Chondrocyte (in vitro differentiated cells): ENCODE measurements around the gene VGF. TPM values are rescaled to one million over a fixed set of nuclear protein-coding genes. Genes with fewer than 3 reads are reported as not detected.
"Not testable (repeated sequence)": the region's sequence is repeated elsewhere in the genome, so short reads cannot be mapped to it uniquely, and the experiment has no call there.

Source experiments
- DNase-seq: peaks from one replicate; pipeline ENCODE4 v3.0.0; 2021; ENCODE audit warnings: mixed read lengths, low spot score
- H3K27ac Mint-ChIP-seq: one replicate; pipeline ENCODE4 v1.8.0; 2021; ENCODE audit warnings: mild to moderate bottlenecking, moderate library complexity, mixed read lengths; ENCODE audit not compliant: unreplicated experiment
- H3K27me3 Mint-ChIP-seq: 2 replicates; pipeline ENCODE4 v1.8.0; 2021; ENCODE audit warnings: low read depth, mixed read lengths
- H3K36me3 Mint-ChIP-seq: 2 replicates; pipeline ENCODE4 v1.8.0; 2021; ENCODE audit warnings: low read depth, mixed read lengths
- H3K4me1 Mint-ChIP-seq: 2 replicates; pipeline ENCODE4 v1.8.0; 2021; ENCODE audit warnings: low read depth, mild to moderate bottlenecking, mixed read lengths
- H3K4me3 Mint-ChIP-seq: one replicate; pipeline ENCODE4 v1.8.0; 2021; ENCODE audit warnings: mild to moderate bottlenecking, moderate library complexity, mixed read lengths; ENCODE audit not compliant: unreplicated experiment
- H3K9me3 Mint-ChIP-seq: 2 replicates; pipeline ENCODE4 v1.8.0; 2021; ENCODE audit warnings: low read depth, mixed read lengths
- total RNA-seq: library from RNA; stranded (reverse); gene quantifications from 3 replicates; pipeline ENCODE4 v1.2.1, GENCODE V29; 2021
- TF ChIP-seq, protein P1 (sequence below): fragments of 200-600 bp; sonication (generic); IDR thresholded peaks from 2 replicates; pipeline ENCODE4 v1.5.0; 2021; ENCODE audit warnings: antibody characterized with exemption, mild to moderate bottlenecking, moderate library complexity

Gene VGF
- total RNA-seq, 1 donor from 2014 or later = 0.22 TPM

GRCh38 chr7:101138213-101138870, 27.0 kb downstream of the VGF start:
- Mint-ChIP-seq H3K27me3 (no peaks in the 10 kb centered on the region), H3K9me3 (no peaks in the 10 kb centered on the region), H3K4me3 (peak overlapping the region; percentile 43), H3K4me1 (peaks cover 63% of the 10 kb centered on the region), H3K36me3 (peaks cover 40% of the 10 kb centered on the region), H3K27ac (peak overlapping the region; percentile 99)
- no peak for DNase-seq
- TF ChIP-seq, protein P1, sequence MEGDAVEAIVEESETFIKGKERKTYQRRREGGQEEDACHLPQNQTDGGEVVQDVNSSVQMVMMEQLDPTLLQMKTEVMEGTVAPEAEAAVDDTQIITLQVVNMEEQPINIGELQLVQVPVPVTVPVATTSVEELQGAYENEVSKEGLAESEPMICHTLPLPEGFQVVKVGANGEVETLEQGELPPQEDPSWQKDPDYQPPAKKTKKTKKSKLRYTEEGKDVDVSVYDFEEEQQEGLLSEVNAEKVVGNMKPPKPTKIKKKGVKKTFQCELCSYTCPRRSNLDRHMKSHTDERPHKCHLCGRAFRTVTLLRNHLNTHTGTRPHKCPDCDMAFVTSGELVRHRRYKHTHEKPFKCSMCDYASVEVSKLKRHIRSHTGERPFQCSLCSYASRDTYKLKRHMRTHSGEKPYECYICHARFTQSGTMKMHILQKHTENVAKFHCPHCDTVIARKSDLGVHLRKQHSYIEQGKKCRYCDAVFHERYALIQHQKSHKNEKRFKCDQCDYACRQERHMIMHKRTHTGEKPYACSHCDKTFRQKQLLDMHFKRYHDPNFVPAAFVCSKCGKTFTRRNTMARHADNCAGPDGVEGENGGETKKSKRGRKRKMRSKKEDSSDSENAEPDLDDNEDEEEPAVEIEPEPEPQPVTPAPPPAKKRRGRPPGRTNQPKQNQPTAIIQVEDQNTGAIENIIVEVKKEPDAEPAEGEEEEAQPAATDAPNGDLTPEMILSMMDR = peak; percentile 93

- Mint-ChIP-seq H3K36me3 (peaks cover 46% of the 10 kb centered on the region), H3K9me3 (no peaks in the 10 kb centered on the region), H3K4me3 (peak overlapping the region; percentile 43), H3K4me1 (peaks cover 69% of the 10 kb centered on the region), H3K27me3 (no peaks in the 10 kb centered on the region), H3K27ac (peak overlapping the region; percentile 99)
- DNase-seq = no peak
- TF ChIP-seq, protein P1 = no peak
Observed at GRCh38 chr7:101137651-101138212, 27.6 kb downstream of the VGF start.

DNA sequence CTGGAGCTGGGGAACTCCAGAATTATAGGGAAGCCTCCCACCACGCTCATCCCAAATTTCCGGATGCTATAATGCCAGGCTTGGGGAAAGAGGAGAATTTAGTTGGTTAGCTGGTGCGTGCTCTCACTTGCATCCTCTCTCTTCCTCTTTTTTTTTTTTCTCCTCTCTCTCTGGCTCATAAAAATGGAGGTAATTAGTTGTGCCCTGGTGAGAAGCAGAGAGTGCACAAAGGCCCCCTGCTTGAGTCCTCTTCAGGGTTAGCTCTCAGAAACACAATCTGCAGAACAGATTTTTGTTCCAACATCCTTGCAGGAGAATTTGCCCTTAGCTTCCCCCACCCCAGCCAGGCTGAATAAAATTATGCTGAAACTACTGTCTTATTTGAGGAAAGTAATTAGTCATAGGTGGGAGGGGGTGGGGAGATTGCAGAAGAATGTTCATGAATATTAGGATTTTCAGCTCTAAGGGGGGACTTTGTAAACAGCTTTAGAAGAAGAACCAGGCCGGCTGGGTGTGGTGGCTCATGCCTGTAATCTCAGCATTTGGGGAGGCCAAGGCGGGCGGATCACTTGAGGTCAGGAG, 30.9 kb downstream of the VGF start:
- no peaks in the 10 kb centered on the region for H3K9me3 Mint-ChIP-seq
- peak overlapping the region; percentile 59 for H3K4me3 Mint-ChIP-seq
- H3K4me1 Mint-ChIP-seq = peaks cover 96% of the 10 kb centered on the region

GRCh38 chr7:101133621-101134398, 31.6 kb downstream of the VGF start:
- H3K4me3 Mint-ChIP-seq = peak overlapping the region; percentile 91
- DNase-seq = no peak
- H3K27me3 Mint-ChIP-seq = no peaks in the 10 kb centered on the region
- peaks cover 83% of the 10 kb centered on the region for H3K36me3 Mint-ChIP-seq
- TF ChIP-seq, protein P1 = no peak
- no peaks in the 10 kb centered on the region for H3K9me3 Mint-ChIP-seq
- peak overlapping the region; percentile 97 for H3K27ac Mint-ChIP-seq
- peaks cover 97% of the 10 kb centered on the region for H3K4me1 Mint-ChIP-seq

More for the DNA sequence above, 30.9 kb downstream of the VGF start:
- TF ChIP-seq, protein P1 = no peak
- H3K27ac Mint-ChIP-seq = peak overlapping the region; percentile 97
- H3K36me3 Mint-ChIP-seq = peaks cover 78% of the 10 kb centered on the region
- no peaks in the 10 kb centered on the region for H3K27me3 Mint-ChIP-seq
- DNase-seq = no peak

- Mint-ChIP-seq H3K4me1 (peaks cover 97% of the 10 kb centered on the region), H3K4me3 (peak overlapping the region; percentile 91), H3K27ac (peak overlapping the region; percentile 97), H3K36me3 (peaks cover 91% of the 10 kb centered on the region)
- H3K9me3 Mint-ChIP-seq, DNase-seq, H3K27me3 Mint-ChIP-seq: not testable (repeated sequence)
Observed at GRCh38 chr7:101132626-101133600, 32.5 kb downstream of the VGF start.
